ENCODE results near the gene SIK3. TPM values are rescaled to one million over a fixed set of nuclear protein-coding genes. Genes with fewer than 3 reads are reported as not detected.

The SIK3 gene
- total and polyA plus RNA-seq, 2 donors (not counting 3 experiments of a cell fraction or from before 2014, with no cell fraction given), result 10.3 to 21.3 TPM

- intact Hi-C loops (cut with micrococcal nuclease), result no loop called here
- Histone ChIP-seq H3K27me3 (ENCODE audit: control insufficient read depth in 2 of 2, insufficient read depth in 2 of 2, low read length in 2 of 2) (no peaks in the 10 kb centered on the region), H3K4me3 (replicated peaks in 1 of 3; ENCODE audit: insufficient read depth in 1 of 3, low read depth in 1 of 3, low read length in 3 of 3) (no peak overlapping the region), H3K27ac (ENCODE audit: insufficient read depth, low read depth, low read length) (no peak overlapping the region), H3K4me1 (ENCODE audit: control insufficient read depth, extremely low read depth, insufficient read depth, low read length) (peaks cover 10% of the 10 kb centered on the region), H3K36me3 (ENCODE audit: control insufficient read depth in 2 of 2, extremely low read depth in 1 of 2, insufficient read depth in 2 of 2, low read length in 2 of 2) (peaks cover 2 to 22% of the 10 kb centered on the region in 2 experiments), H3K9ac (replicated peaks; ENCODE audit: extremely low read depth, insufficient read depth, low read length) (no peak overlapping the region), H3K9me1 (replicated peaks; ENCODE audit: control insufficient read depth, extremely low read depth, insufficient read depth, low read length) (no peaks in the 10 kb centered on the region), H3K4me2 (ENCODE audit: insufficient read depth, low read length) (no peak overlapping the region), H3K9me3 (replicated peaks; ENCODE audit: control insufficient read depth, insufficient read depth, low read length) (no peaks in the 10 kb centered on the region), H4K20me1 (replicated peaks; ENCODE audit: control insufficient read depth, extremely low read depth, insufficient read depth, low read length) (no peaks in the 10 kb centered on the region), H3K79me2 (ENCODE audit: control insufficient read depth, insufficient read depth, low read length) (no peaks in the 10 kb centered on the region), H2AFZ (ENCODE audit: low read depth, low read length) (no peak overlapping the region)
- dilution Hi-C loops (cut with MboI; ENCODE audit: extremely low pct_ligation_motif_present, low sequenced_read_pairs), result no loop called here
- ChIA-PET POLR2A (no interaction called here), CTCF (interaction anchor here (0.7 to 1.8 kb wide), 6 partner anchors 18 to 71 kb away, joined by 3 to 8 read pairs (median 4); no protein-coding TSS in a partner anchor)
- TF ChIP-seq, protein P1, sequence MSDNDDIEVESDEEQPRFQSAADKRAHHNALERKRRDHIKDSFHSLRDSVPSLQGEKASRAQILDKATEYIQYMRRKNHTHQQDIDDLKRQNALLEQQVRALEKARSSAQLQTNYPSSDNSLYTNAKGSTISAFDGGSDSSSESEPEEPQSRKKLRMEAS (IDR thresholded peaks at IDR 0.05; ENCODE audit: insufficient read depth, insufficient read length), result no peak
- TF ChIP-seq EZH2 (IDR thresholded peaks at IDR 0.05; ENCODE audit: borderline replicate concordance, low read depth, low read length, severe bottlenecking), result no peak
- no peak for TF ChIP-seq JUN (IDR thresholded peaks at IDR 0.05; ENCODE audit: borderline replicate concordance, insufficient read depth, insufficient read length, low read depth)
- TF ChIP-seq FOS (IDR thresholded peaks at IDR 0.05; ENCODE audit: borderline replicate concordance, insufficient read depth, low read length), result no peak
- no peak for TF ChIP-seq GATA2 (IDR thresholded peaks at IDR 0.05; ENCODE audit: insufficient read depth, insufficient read length, low read depth, low read length)
- TF ChIP-seq, protein P2, sequence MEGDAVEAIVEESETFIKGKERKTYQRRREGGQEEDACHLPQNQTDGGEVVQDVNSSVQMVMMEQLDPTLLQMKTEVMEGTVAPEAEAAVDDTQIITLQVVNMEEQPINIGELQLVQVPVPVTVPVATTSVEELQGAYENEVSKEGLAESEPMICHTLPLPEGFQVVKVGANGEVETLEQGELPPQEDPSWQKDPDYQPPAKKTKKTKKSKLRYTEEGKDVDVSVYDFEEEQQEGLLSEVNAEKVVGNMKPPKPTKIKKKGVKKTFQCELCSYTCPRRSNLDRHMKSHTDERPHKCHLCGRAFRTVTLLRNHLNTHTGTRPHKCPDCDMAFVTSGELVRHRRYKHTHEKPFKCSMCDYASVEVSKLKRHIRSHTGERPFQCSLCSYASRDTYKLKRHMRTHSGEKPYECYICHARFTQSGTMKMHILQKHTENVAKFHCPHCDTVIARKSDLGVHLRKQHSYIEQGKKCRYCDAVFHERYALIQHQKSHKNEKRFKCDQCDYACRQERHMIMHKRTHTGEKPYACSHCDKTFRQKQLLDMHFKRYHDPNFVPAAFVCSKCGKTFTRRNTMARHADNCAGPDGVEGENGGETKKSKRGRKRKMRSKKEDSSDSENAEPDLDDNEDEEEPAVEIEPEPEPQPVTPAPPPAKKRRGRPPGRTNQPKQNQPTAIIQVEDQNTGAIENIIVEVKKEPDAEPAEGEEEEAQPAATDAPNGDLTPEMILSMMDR (IDR thresholded peaks at IDR 0.05; ENCODE audit: extremely low read depth in 1 of 2, insufficient read depth in 1 of 2, low read depth in 1 of 2, low read length in 2 of 2), result no peak
- TF ChIP-seq POLR2AphosphoS5 (IDR thresholded peaks at IDR 0.05; ENCODE audit: insufficient read depth, low read depth, low read length), result no peak
- FAIRE-seq (no peak), DNase-seq (ENCODE audit: low read depth, low spot score) (no peak)
- no TSS peak for BruUV-seq (replicated peaks)
Measured at GRCh38 chr11:116862185-116862584, 236.0 kb downstream of the SIK3 start.

Measured in endothelial cell of umbilical vein (primary cell).